ENCODE results near the gene MSI2.

DNA sequence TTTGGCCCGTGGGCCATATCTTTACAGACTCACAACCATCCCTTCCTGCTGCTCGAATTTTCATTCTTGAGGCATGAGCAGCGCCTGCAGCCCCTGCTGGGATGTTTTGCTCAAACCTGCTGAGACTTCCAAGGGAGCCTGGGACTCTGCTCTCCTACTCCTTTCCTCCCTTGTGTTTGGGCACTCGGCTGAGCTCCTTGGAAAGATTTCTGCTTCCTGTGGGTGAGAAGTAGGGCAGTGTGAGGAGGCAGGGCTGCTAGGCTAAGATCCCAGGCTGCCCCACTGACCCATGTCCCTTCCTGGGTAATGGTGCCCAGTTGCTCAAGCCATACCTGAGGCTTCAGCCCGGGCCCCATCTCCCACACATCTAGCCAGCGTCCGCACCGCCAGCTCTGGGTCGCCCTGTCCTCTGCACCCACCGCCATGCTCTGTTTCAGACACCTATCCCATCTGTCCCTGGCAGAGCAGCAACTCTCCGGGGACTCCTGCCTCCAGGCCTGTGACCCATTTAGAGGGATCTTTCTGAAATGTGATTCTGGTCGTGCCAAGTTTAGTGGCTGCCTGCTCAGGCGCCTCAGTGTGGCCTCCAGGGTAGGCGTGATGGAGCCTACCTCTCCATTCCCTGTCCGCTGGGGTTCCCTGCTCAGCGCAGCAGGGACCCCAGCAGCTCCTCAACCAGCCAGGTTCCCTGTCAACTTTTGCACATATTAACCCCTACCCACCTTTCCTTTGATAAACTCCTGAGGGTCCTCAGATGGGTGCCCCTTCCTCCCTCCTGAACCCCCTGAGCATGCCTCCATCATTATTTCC is 298.7 kb downstream of the MSI2 start:
- TF ChIP-seq POLR2AphosphoS5 (IDR thresholded peaks at IDR 0.05; ENCODE audit: low read depth, low read length) = no peak
- no peak for TF ChIP-seq GABPA (IDR thresholded peaks at IDR 0.05; ENCODE audit: low read depth)
- no peak for TF ChIP-seq CTCF (IDR thresholded peaks at IDR 0.05)
- no peak for TF ChIP-seq YY1 (IDR thresholded peaks at IDR 0.05; ENCODE audit: low read depth)
- TF ChIP-seq RFX5 (IDR thresholded peaks at IDR 0.05; ENCODE audit: low read length) = no peak
- no peak for TF ChIP-seq RXRA (IDR thresholded peaks at IDR 0.05; ENCODE audit: borderline replicate concordance, low read depth)
- no peak for TF ChIP-seq ZBTB33 (IDR thresholded peaks at IDR 0.05; ENCODE audit: borderline replicate concordance, low read depth)
- no peak for TF ChIP-seq NRF1 (IDR thresholded peaks at IDR 0.05; ENCODE audit: low read depth, low read length)
